Keratinocyte (primary cell): ENCODE results near the gene YTHDF1. TPM values are rescaled to one million over a fixed set of nuclear protein-coding genes. Genes with fewer than 3 reads are reported as not detected.
"Not testable (repeated sequence)": the region's sequence is repeated elsewhere in the genome, so short reads cannot be mapped to it uniquely, and the experiment has no call there.

Experiments
- DNase-seq: peaks from one replicate; pipeline ENCODE4 v3.0.0-alpha.2; 2011; ENCODE audit warnings: low read depth, missing footprints, low spot score
- FAIRE-seq: peaks from 2 replicates; lab custom pipeline; 2011; peaks lifted over from hg19 to GRCh38; lab: Jason Lieb, UNC
- H2AFZ ChIP-seq: 2 replicates; pipeline ENCODE4 v1.6.0; 2012; ENCODE audit warnings: low read length, control low read depth, inconsistent platforms; ENCODE audit not compliant: control insufficient read depth
- H3K27ac ChIP-seq: 2 replicates; pipeline ENCODE4 v1.5.1; 2011; ENCODE audit warnings: low read length; ENCODE audit not compliant: control insufficient read depth, insufficient read depth
- H3K27me3 ChIP-seq: 3 replicates; pipeline ENCODE4 v1.6.0; 2011; ENCODE audit warnings: low read length; ENCODE audit not compliant: control insufficient read depth, insufficient read depth; ENCODE audit errors: extremely low read depth
- H3K36me3 ChIP-seq, 2 experiments: 2 replicates in 1 of 2; 3 replicates in 1 of 2; pipeline ENCODE4 v1.5.1; 2011; ENCODE audit warnings: low read length in 2 of 2, mild to moderate bottlenecking in 1 of 2; ENCODE audit not compliant: control insufficient read depth in 2 of 2, insufficient read depth in 2 of 2; ENCODE audit errors: extremely low read depth in 1 of 2
- H3K4me1 ChIP-seq: 3 replicates; pipeline ENCODE4 v1.5.1; 2011; ENCODE audit warnings: low read length; ENCODE audit not compliant: control insufficient read depth, insufficient read depth; ENCODE audit errors: extremely low read depth
- H3K4me2 ChIP-seq: 3 replicates; pipeline ENCODE4 v1.6.0; 2011; ENCODE audit warnings: low read depth, low read length; ENCODE audit not compliant: control insufficient read depth, insufficient read depth; ENCODE audit errors: extremely low read depth
- H3K4me3 ChIP-seq, 3 experiments: fragments of 200-600 bp in 1 of 3; sonication (generic) in 1 of 3; 2 replicates in 2 of 3; 3 replicates in 1 of 3; pipeline ENCODE4 v1.5.1; 2011 to 2016; ENCODE audit warnings: low read length in 3 of 3, mild to moderate bottlenecking in 3 of 3, control low read depth in 2 of 3, inconsistent platforms in 1 of 3, low read depth in 1 of 3, mixed read lengths in 1 of 3, mixed run types in 1 of 3, moderate library complexity in 1 of 3; ENCODE audit not compliant: control insufficient read depth in 2 of 3, insufficient read depth in 2 of 3; ENCODE audit errors: extremely low read depth in 1 of 3
- H3K79me2 ChIP-seq: 2 replicates; pipeline ENCODE4 v1.6.0; 2012; ENCODE audit warnings: low read length; ENCODE audit not compliant: control insufficient read depth, insufficient read depth
- H3K9ac ChIP-seq: 3 replicates; pipeline ENCODE4 v1.6.0; 2011; ENCODE audit warnings: low read length; ENCODE audit not compliant: control insufficient read depth, insufficient read depth; ENCODE audit errors: extremely low read depth
- H3K9me1 ChIP-seq: 3 replicates; pipeline ENCODE4 v1.6.0; 2011; ENCODE audit warnings: low read length; ENCODE audit not compliant: control insufficient read depth, insufficient read depth; ENCODE audit errors: extremely low read depth
- H3K9me3 ChIP-seq: 2 replicates; pipeline ENCODE4 v1.5.1; 2012; ENCODE audit warnings: low read depth, low read length; ENCODE audit not compliant: control insufficient read depth
- H4K20me1 ChIP-seq: 3 replicates; pipeline ENCODE4 v1.6.0; 2011; ENCODE audit warnings: low read length; ENCODE audit not compliant: control insufficient read depth, insufficient read depth; ENCODE audit errors: extremely low read depth
- CTCF ChIP-seq, 3 experiments: IDR thresholded peaks in 1 of 3; conservative IDR thresholded peaks in 1 of 3; optimal IDR thresholded peaks in 1 of 3; 2 replicates in 2 of 3; 3 replicates in 1 of 3; pipeline versions ENCODE3 to v1.5.1; 2011; ENCODE audit warnings: low read length in 3 of 3, mild to moderate bottlenecking in 3 of 3, moderate library complexity in 2 of 3, control low read depth in 1 of 3, inconsistent platforms in 1 of 3; ENCODE audit not compliant: insufficient read depth in 2 of 3; ENCODE audit errors: extremely low read depth in 1 of 3
- EZH2 ChIP-seq: IDR thresholded peaks from one replicate; pipeline ENCODE4 v1.6.1; 2012; ENCODE audit warnings: inconsistent platforms, mild to moderate bottlenecking, low read length, moderate library complexity
- dilution Hi-C: fragments of 300-500 bp; cut with MboI; formaldehyde crosslinking; loops from one replicate; pipeline ENCODE4 v1.7.0; 2020; ENCODE audit warnings: low sequenced_read_pairs; ENCODE audit not compliant: extremely low pct_ligation_motif_present
- polyA plus RNA-seq, 5 experiments: library from polyadenylated mRNA; depleted of rRNA in 3 of 5; stranded (reverse) in 3 of 5; stranded (forward) in 1 of 5; unstranded in 1 of 5; fragments of >200 nt; gene quantifications; 1 replicate in 1 of 5; 2 replicates in 3 of 5; 3 replicates in 1 of 5; pipeline versions ENCODE4 v1.2.1 to v1.2.3, GENCODE V29; 2011 to 2012; ENCODE audit warnings: missing spikeins in 2 of 5, low read depth in 1 of 5, low replicate concordance in 1 of 5

The YTHDF1 gene
- polyA plus RNA-seq, 1 donor (not counting 4 experiments of a cell fraction or from before 2014, with no cell fraction given): 26.4 TPM

- dilution Hi-C loops: no loop called here
- H3K27ac ChIP-seq: no peak overlapping the region
- TF ChIP-seq CTCF (optimal IDR thresholded peaks at IDR 0.05 in 1 of 3, IDR thresholded peaks at IDR 0.05 in 1 of 3, conservative IDR thresholded peaks at IDR 0.05 in 1 of 3; ENCODE audit: extremely low read depth in 1 of 3, insufficient read depth in 2 of 3, low read length in 3 of 3) (no peak), EZH2 (no peak)
- H4K20me1 ChIP-seq: no peaks in the 10 kb centered on the region
- no peaks in the 10 kb centered on the region for H3K4me1 ChIP-seq
- H3K4me3 ChIP-seq: no peak overlapping the region
- no peak overlapping the region for H3K9ac ChIP-seq
- H3K9me1 ChIP-seq: no peaks in the 10 kb centered on the region
- H3K4me2 ChIP-seq: no peak overlapping the region
- no peaks in the 10 kb centered on the region for H3K36me3 ChIP-seq
- no peak overlapping the region for H2AFZ ChIP-seq
- no peaks in the 10 kb centered on the region for H3K79me2 ChIP-seq
- H3K9me3 ChIP-seq: no peaks in the 10 kb centered on the region
- no peak for DNase-seq
- peaks cover 13% of the 10 kb centered on the region for H3K27me3 ChIP-seq
- FAIRE-seq: no peak
Measured at GRCh38 chr20:63160641-63161175, 55.2 kb downstream of the YTHDF1 start.

GRCh38 chr20:63159826-63160640 lies 55.9 kb downstream of the YTHDF1 start:
- H3K9me1 ChIP-seq: no peaks in the 10 kb centered on the region
- H3K9me3 ChIP-seq: no peaks in the 10 kb centered on the region
- H3K9ac ChIP-seq: no peak overlapping the region
- no peak overlapping the region for H3K4me3 ChIP-seq
- TF ChIP-seq EZH2: no peak
- TF ChIP-seq CTCF (optimal IDR thresholded peaks at IDR 0.05 in 1 of 3, IDR thresholded peaks at IDR 0.05 in 1 of 3, conservative IDR thresholded peaks at IDR 0.05 in 1 of 3; ENCODE audit: extremely low read depth in 1 of 3, insufficient read depth in 2 of 3, low read length in 3 of 3): no peak
- DNase-seq (no peak), FAIRE-seq (no peak)
- dilution Hi-C loops: no loop called here
- no peak overlapping the region for H2AFZ ChIP-seq
- no peaks in the 10 kb centered on the region for H4K20me1 ChIP-seq
- H3K4me2 ChIP-seq: no peak overlapping the region
- H3K27ac ChIP-seq: no peak overlapping the region
- no peaks in the 10 kb centered on the region for H3K4me1 ChIP-seq
- peaks cover 19% of the 10 kb centered on the region for H3K27me3 ChIP-seq
- no peaks in the 10 kb centered on the region for H3K79me2 ChIP-seq
- H3K36me3 ChIP-seq: no peaks in the 10 kb centered on the region

GRCh38 chr20:63159251-63159650 lies 56.7 kb downstream of the YTHDF1 start:
- H3K9me3 ChIP-seq, H3K4me1 ChIP-seq, DNase-seq, H3K27ac ChIP-seq, H3K4me2 ChIP-seq, H2AFZ ChIP-seq, H4K20me1 ChIP-seq, FAIRE-seq, H3K9me1 ChIP-seq, H3K36me3 ChIP-seq, H3K4me3 ChIP-seq, H3K9ac ChIP-seq, H3K79me2 ChIP-seq, dilution Hi-C loops: not testable (repeated sequence)
- H3K27me3 ChIP-seq: peaks cover 20% of the 10 kb centered on the region
